GM23338 (cell line): ENCODE data around the gene CSRNP3. TPM values are rescaled to one million over a fixed set of nuclear protein-coding genes. Genes with fewer than 3 reads are reported as not detected.
A peak's percentile ranks its signal among the peaks of the same experiment; 100 is the strongest.

Source experiments
- ATAC-seq: fragments of 200-7000 bp; cut with Tn5 transposase; 3 replicates; pipeline ENCODE4 v1.9.1; 2020
- DNase-seq: peaks from one replicate; pipeline ENCODE4 v3.0.0-alpha.2; 2015; ENCODE audit warnings: low spot score
- H2AFZ ChIP-seq: fragments of 200-600 bp; sonication (generic); 2 replicates; pipeline ENCODE4 v1.8.0; 2016; ENCODE audit warnings: antibody characterized with exemption, mild to moderate bottlenecking, moderate library complexity
- H3F3A ChIP-seq: fragments of 200-600 bp; sonication (generic); replicated peaks from 2 replicates; pipeline ENCODE4 v1.8.0; 2017; ENCODE audit warnings: antibody characterized with exemption, mixed run types, low read depth
- H3K27ac ChIP-seq: fragments of 200-600 bp; sonication (generic); 2 replicates; pipeline ENCODE4 v1.6.1; 2016; ENCODE audit warnings: low read depth
- H3K27me3 ChIP-seq: fragments of 200-600 bp; sonication (generic); 2 replicates; pipeline ENCODE4 v1.8.0; 2016; ENCODE audit warnings: mild to moderate bottlenecking, mixed run types, moderate library complexity; ENCODE audit not compliant: insufficient read depth
- H3K36me3 ChIP-seq: fragments of 200-600 bp; sonication (generic); 2 replicates; pipeline ENCODE4 v1.8.0; 2016; ENCODE audit warnings: mild to moderate bottlenecking; ENCODE audit not compliant: insufficient read depth
- H3K4me1 ChIP-seq: fragments of 200-600 bp; sonication (generic); 2 replicates; pipeline ENCODE4 v1.8.0; 2016; ENCODE audit warnings: mild to moderate bottlenecking, moderate library complexity; ENCODE audit not compliant: insufficient read depth
- H3K4me2 ChIP-seq: fragments of 200-600 bp; sonication (generic); 2 replicates; pipeline ENCODE4 v1.7.1; 2017; ENCODE audit warnings: mixed run types
- H3K4me3 ChIP-seq: fragments of 200-600 bp; sonication (generic); 2 replicates; pipeline ENCODE4 v1.6.1; 2016; ENCODE audit warnings: mixed run types
- H3K79me2 ChIP-seq: fragments of 200-600 bp; sonication (generic); replicated peaks from 2 replicates; pipeline ENCODE4 v1.8.0; 2017; ENCODE audit warnings: mild to moderate bottlenecking; ENCODE audit not compliant: insufficient read depth
- H3K9me2 ChIP-seq: fragments of 200-600 bp; sonication (generic); 2 replicates; pipeline ENCODE4 v1.8.0; 2017; ENCODE audit not compliant: insufficient read depth
- H4K20me1 ChIP-seq: fragments of 200-600 bp; sonication (generic); replicated peaks from 2 replicates; pipeline ENCODE4 v1.8.0; 2017; ENCODE audit warnings: mild to moderate bottlenecking; ENCODE audit not compliant: insufficient read depth
- H3K27ac Mint-ChIP-seq: 2 replicates; pipeline ENCODE4 v1.8.0; 2020; ENCODE audit warnings: inconsistent platforms, mild to moderate bottlenecking, moderate library complexity, mixed read lengths
- H3K27me3 Mint-ChIP-seq: 3 replicates; pipeline ENCODE4 v1.8.0; 2022; ENCODE audit warnings: low read depth, mild to moderate bottlenecking, moderate library complexity, mixed read lengths, inconsistent platforms; ENCODE audit not compliant: insufficient read depth, poor library complexity
- H3K36me3 Mint-ChIP-seq: 3 replicates; pipeline ENCODE4 v1.8.0; 2021; ENCODE audit warnings: low read depth, mild to moderate bottlenecking, inconsistent platforms, moderate library complexity, mixed read lengths
- H3K4me1 Mint-ChIP-seq: 3 replicates; pipeline ENCODE4 v1.8.0; 2020; ENCODE audit warnings: mild to moderate bottlenecking, inconsistent platforms, mixed read lengths
- H3K4me3 Mint-ChIP-seq: 3 replicates; pipeline ENCODE4 v1.8.0; 2021; ENCODE audit warnings: moderate library complexity, mild to moderate bottlenecking, inconsistent platforms, mixed read lengths
- H3K9me3 Mint-ChIP-seq: 3 replicates; pipeline ENCODE4 v1.8.0; 2020; ENCODE audit warnings: moderate library complexity, mild to moderate bottlenecking, inconsistent platforms, mixed read lengths
- CTCF ChIP-seq, 2 experiments: fragments of 200-600 bp in 1 of 2; sonication (generic) in 1 of 2; conservative IDR thresholded peaks; 2 replicates each; pipeline versions ENCODE4 v1.5.1 to v1.6.1; 2016 to 2017; ENCODE audit warnings: antibody characterized with exemption in 2 of 2, low read depth in 2 of 2, mild to moderate bottlenecking in 2 of 2, moderate library complexity in 1 of 2
- ETS1 ChIP-seq: IDR thresholded peaks from 2 replicates; pipeline ENCODE4 v1.6.1; 2016; ENCODE audit warnings: antibody characterized with exemption
- EZH2phosphoT487 ChIP-seq: fragments of 200-600 bp; sonication (generic); IDR thresholded peaks from one replicate; pipeline ENCODE4 v1.8.1; 2018; ENCODE audit warnings: antibody characterized with exemption; ENCODE audit not compliant: unreplicated experiment
- ZNF331 ChIP-seq: fragments of 250-450 bp; sonication (Bioruptor Pico); IDR thresholded peaks from 2 replicates; pipeline ENCODE4 v1.5.0; 2020; ENCODE audit warnings: low read depth, mild to moderate bottlenecking, moderate library complexity
- ZNF462 ChIP-seq: fragments of 250-450 bp; sonication (Bioruptor Pico); IDR thresholded peaks from 2 replicates; pipeline ENCODE4 v1.5.0; 2020; ENCODE audit warnings: mild to moderate bottlenecking, moderate library complexity
- polyA plus RNA-seq: library from polyadenylated mRNA; unstranded; fragments of >200 nt; fragmentation: Nextera tagmentation; extraction: Ambion mirVana; gene quantifications from 2 replicates; pipeline ENCODE4 v1.2.1, GENCODE V29; 2016
- total RNA-seq: library from RNA; depleted of rRNA; stranded (reverse); fragments of >200 nt; shearing (Covaris generic); gene quantifications from 2 replicates; pipeline ENCODE4 v1.2.3, GENCODE V29; 2014

The CSRNP3 gene
- total and polyA plus RNA-seq, 2 experiments from 2014 or later, result 3.8 to 6.8 TPM

GRCh38 chr2:165686800-165687199, 217.3 kb downstream of the CSRNP3 start (continued):
- no peak for TF ChIP-seq ETS1
- TF ChIP-seq ZNF331, result no peak
- TF ChIP-seq EZH2phosphoT487, result no peak

GRCh38 chr2:165687426-165688002, 218.0 kb downstream of the CSRNP3 start:
- no peak for DNase-seq
- no peaks in the 10 kb centered on the region for H4K20me1 ChIP-seq
- TF ChIP-seq ZNF462, result no peak
- 0 out of 4 replicates have a peak, but pooled peaks of 1 of the 2 experiments have one; percentile 9 for TF ChIP-seq CTCF (conservative IDR thresholded peaks at IDR 0.05; ENCODE audit: low read depth in 2 of 2)
- TF ChIP-seq EZH2phosphoT487, result no peak

More at GRCh38 chr2:165687426-165688002, 218.0 kb downstream of the CSRNP3 start:
- Mint-ChIP-seq H3K4me3 (no peak overlapping the region), H3K4me1 (peaks cover 21% of the 10 kb centered on the region), H3K27ac (no peak overlapping the region; the same call in 1 of the 2 replicates), H3K36me3 (no peaks in the 10 kb centered on the region), H3K27me3 (no peaks in the 10 kb centered on the region), H3K9me3 (no peaks in the 10 kb centered on the region)
- Histone ChIP-seq H3K27ac (no peak overlapping the region), H3F3A (0 out of 2 replicates have a peak, but pooled peaks cover 5% of the 10 kb centered on the region), H3K4me2 (no peak overlapping the region), H3K4me3 (no peak overlapping the region), H3K36me3 (no peaks in the 10 kb centered on the region), H3K9me2 (0 out of 2 replicates have a peak, but pooled peaks cover 2% of the 10 kb centered on the region), H3K4me1 (peaks cover 16% of the 10 kb centered on the region), H3K27me3 (no peaks in the 10 kb centered on the region), H2AFZ (no peak overlapping the region), H3K79me2 (no peaks in the 10 kb centered on the region)
- ATAC-seq, result no peak
